Thyroid gland (tissue), 4 donors: ENCODE results near the gene PTGER4. TPM values are rescaled to one million over a fixed set of nuclear protein-coding genes. Genes with fewer than 3 reads are reported as not detected.
A peak's percentile ranks its signal among the peaks of the same experiment; 100 is the strongest.

Experiments
- DNase-seq, 2 donors: peaks; one replicate each; pipeline ENCODE4 v3.0.0-alpha.2; 2019
- H3K27ac ChIP-seq, 3 donors: fragments of 200-600 bp; sonication (generic); 1 replicate in 2 of 3; 2 replicates in 1 of 3; pipeline ENCODE4 v1.5.1; 2016 to 2019; ENCODE audit warnings: mild to moderate bottlenecking in 1 of 3, moderate library complexity in 1 of 3
- H3K27me3 ChIP-seq: fragments of 200-600 bp; sonication (generic); one replicate; pipeline ENCODE4 v1.5.1; 2019
- H3K36me3 ChIP-seq, 2 donors: fragments of 200-600 bp; sonication (generic); one replicate each; pipeline ENCODE4 v1.5.1; 2016 to 2019
- H3K4me1 ChIP-seq, 2 donors: fragments of 200-600 bp; sonication (generic); one replicate each; pipeline ENCODE4 v1.5.1; 2017 to 2019
- H3K4me3 ChIP-seq, 3 donors: fragments of 200-600 bp; sonication (generic); replicated peaks in 1 of 3; 1 replicate in 2 of 3; 2 replicates in 1 of 3; pipeline ENCODE4 v1.5.1; 2016; ENCODE audit warnings: mild to moderate bottlenecking in 1 of 3
- H3K9me3 ChIP-seq: fragments of 200-600 bp; sonication (generic); one replicate; pipeline ENCODE4 v1.5.1; 2017
- POLR2A ChIP-seq, 2 donors: fragments of 450-650 bp; IDR thresholded peaks; one replicate each; pipeline ENCODE4 v1.6.1; 2017; ENCODE audit warnings: antibody characterized with exemption in 2 of 2, mild to moderate bottlenecking in 2 of 2, moderate library complexity in 1 of 2
- WGBS, 2 donors: methylation state at CpG; one replicate each; pipeline ENCODE4 v1.1.5; 2017; 5-methylcytosine and 5-hydroxymethylcytosine counted together
- intact Hi-C: fragments of 100-400 bp; cut with DNase I; formaldehyde crosslinking; loops from one replicate; pipeline ENCODE4 v1.15.1; 2023
- total RNA-seq, 4 donors: library from RNA; depleted of rRNA; stranded (reverse); fragments of >200 nt; gene quantifications; one replicate each; pipeline ENCODE4 v1.2.3, GENCODE V29; 2016
- TF ChIP-seq, protein P1 (sequence below), 6 experiments: fragments of 200-600 bp in 3 of 6; fragments of 450-650 bp in 3 of 6; sonication (generic) in 3 of 6; IDR thresholded peaks; one replicate each; pipeline ENCODE4 v1.5.1; 2016 to 2019; ENCODE audit warnings: antibody characterized with exemption in 6 of 6, mild to moderate bottlenecking in 2 of 6, inconsistent platforms in 1 of 6, moderate library complexity in 1 of 6

The PTGER4 gene
- total RNA-seq, 4 donors from 2014 or later: 10.9 to 14.3 (median 12.0) TPM

DNA sequence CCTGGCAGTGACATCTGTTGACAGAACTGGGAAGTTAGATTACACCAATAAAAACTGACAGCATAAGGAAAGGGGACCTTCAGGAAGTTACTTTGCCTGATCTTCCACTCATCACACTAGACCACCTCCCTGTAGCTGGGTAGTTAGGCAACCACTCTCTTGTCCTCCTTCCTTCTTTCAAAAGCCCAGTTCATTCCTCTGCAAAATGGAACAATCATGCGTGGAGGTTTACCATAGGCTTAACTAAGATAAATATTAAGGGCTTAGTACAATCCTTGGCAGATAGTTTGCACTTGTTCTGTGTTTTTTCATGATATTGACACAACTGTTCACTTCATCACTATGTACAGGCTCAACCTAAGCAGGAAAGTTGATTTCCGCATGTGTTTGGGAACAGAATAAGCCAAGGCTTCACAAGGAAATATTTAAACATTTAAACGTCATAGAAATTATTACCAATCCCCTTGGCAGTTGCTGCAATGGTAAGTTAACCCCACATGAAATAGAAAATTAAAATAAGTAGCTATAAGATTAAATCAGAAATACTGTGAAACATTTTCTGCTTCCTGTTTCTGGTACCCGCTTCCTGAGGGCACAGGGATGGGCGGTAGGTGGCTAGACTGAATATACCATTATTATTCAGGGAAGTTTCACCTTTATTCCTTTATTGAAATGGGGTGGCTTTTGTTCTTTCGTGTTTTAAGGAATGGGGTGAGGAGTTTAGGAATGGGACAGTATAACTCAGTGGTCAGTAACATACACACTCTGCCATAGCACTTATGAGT is 9.9 kb upstream of the PTGER4 start:
- no peaks in the 10 kb centered on the region for H3K4me1 ChIP-seq
- no peaks in the 10 kb centered on the region for H3K36me3 ChIP-seq
- no peak overlapping the region for H3K27ac ChIP-seq
- 83 to 85% methylated on average over 6 of the region's 6 CpGs for WGBS, 2 donors
- H3K4me3 ChIP-seq: no peak overlapping the region
- intact Hi-C loops: no loop called here
- no peaks in the 10 kb centered on the region for H3K27me3 ChIP-seq
- DNase-seq: no peak
- no peaks in the 10 kb centered on the region for H3K9me3 ChIP-seq
- TF ChIP-seq, protein P1, sequence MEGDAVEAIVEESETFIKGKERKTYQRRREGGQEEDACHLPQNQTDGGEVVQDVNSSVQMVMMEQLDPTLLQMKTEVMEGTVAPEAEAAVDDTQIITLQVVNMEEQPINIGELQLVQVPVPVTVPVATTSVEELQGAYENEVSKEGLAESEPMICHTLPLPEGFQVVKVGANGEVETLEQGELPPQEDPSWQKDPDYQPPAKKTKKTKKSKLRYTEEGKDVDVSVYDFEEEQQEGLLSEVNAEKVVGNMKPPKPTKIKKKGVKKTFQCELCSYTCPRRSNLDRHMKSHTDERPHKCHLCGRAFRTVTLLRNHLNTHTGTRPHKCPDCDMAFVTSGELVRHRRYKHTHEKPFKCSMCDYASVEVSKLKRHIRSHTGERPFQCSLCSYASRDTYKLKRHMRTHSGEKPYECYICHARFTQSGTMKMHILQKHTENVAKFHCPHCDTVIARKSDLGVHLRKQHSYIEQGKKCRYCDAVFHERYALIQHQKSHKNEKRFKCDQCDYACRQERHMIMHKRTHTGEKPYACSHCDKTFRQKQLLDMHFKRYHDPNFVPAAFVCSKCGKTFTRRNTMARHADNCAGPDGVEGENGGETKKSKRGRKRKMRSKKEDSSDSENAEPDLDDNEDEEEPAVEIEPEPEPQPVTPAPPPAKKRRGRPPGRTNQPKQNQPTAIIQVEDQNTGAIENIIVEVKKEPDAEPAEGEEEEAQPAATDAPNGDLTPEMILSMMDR (IDR thresholded peaks at IDR 0.05): no peak
- no peak for TF ChIP-seq POLR2A (IDR thresholded peaks at IDR 0.05)

DNA sequence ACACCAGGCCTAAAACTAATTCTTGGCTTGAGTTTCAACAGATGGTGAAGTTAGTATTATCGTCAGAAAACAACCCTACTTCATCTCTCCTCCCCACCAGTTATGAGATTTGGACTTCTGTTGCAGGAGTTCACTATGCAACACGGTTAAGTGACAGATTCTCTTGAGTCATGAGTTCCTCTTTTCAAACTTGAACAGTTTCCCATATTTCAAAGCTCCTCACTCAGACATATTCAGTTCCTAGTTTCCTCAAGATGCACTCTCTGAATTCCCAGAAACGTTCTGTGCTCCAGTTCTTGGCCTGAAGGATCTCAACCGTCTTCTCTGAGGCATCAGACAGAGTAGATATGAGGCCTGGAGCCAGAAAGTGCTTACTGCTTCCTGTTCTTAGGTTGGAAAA is 7.3 kb upstream of the PTGER4 start:
- TF ChIP-seq POLR2A (IDR thresholded peaks at IDR 0.05): no peak
- TF ChIP-seq, protein P1 (IDR thresholded peaks at IDR 0.05): no peak
- no peaks in the 10 kb centered on the region for H3K4me1 ChIP-seq
- WGBS, 2 donors: 58 to 78% methylated on average over 4 of the region's 4 CpGs
- H3K4me3 ChIP-seq: no peak overlapping the region
- H3K9me3 ChIP-seq: no peaks in the 10 kb centered on the region
- H3K27me3 ChIP-seq: no peaks in the 10 kb centered on the region
- DNase-seq: no peak
- intact Hi-C loops: no loop called here
- H3K36me3 ChIP-seq: no peaks in the 10 kb centered on the region
- no peak overlapping the region for H3K27ac ChIP-seq

DNA sequence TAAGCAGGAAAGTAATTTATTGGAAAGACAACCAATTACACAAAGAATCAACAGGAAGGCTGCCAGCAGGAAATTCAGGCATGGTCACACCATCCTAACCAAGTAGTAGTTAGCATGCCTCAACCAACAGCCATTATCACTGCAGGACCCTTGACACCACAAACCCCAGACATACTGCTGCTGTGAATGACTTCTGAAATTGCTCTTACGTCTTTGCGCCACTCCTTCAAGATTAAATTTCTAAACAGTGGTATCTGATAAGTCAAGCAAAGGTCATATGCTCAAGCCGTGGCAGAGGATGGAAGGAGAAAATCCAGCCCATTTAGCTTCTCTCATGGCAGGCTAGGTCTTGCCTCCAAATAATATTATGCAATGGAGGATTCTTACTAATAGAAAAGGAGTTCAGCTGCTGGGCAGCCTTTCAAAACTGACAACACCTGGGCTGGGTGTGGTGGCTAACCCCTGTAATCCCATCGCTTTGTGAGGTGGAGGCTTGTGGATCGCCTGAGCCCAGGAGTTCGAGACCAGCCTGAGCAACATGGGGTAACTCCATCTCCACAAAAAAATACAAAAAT is 5.0 kb upstream of the PTGER4 start:
- Histone ChIP-seq H3K36me3 (no peaks in the 10 kb centered on the region), H3K27me3 (no peaks in the 10 kb centered on the region), H3K4me1 (peaks cover 0 to 5% of the 10 kb centered on the region in 2 donors), H3K4me3 (no peak overlapping the region), H3K9me3 (no peaks in the 10 kb centered on the region), H3K27ac (no peak overlapping the region)
- DNase-seq: no peak
- WGBS, 2 donors: 97 to 99% methylated on average over 6 of the region's 6 CpGs
- intact Hi-C loops: no loop called here
- TF ChIP-seq, protein P1 (IDR thresholded peaks at IDR 0.05): no peak
- no peak for TF ChIP-seq POLR2A (IDR thresholded peaks at IDR 0.05)

DNA sequence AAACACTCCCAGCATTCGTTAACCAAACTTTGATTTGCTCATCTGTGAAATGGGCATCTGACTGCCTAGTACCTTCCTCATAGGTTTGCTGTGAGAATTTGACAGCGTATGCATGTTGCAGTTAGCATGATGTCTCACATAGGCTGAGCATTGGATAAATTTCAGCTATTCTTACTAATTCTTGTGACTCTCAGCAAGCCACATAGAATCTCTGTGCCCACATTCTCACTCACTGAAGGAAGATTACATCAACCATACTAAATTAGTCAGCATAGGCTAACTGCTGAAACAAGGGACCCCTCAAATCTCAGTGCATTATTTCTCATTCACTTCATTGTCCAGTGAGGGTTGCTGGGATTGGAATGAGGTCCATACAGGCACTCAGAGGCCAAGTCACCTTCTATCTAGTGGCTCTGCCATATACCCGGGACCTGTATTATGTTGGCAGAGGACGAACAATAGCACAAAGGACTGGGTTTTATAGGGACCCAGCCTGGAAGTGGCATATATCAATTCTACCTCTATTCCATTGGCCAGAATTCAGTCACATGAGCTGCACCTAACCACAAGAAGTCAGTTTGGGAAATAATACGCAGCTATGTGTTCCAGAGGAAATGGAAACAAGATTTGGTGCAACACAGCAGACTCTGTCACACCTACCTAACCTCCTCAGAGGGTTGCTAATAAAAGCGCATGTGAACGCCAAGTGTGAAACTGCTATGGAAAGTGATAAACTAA is 4.2 kb upstream of the PTGER4 start:
- Histone ChIP-seq H3K36me3 (no peaks in the 10 kb centered on the region), H3K27ac (no peak overlapping the region), H3K9me3 (no peaks in the 10 kb centered on the region), H3K4me3 (no peak overlapping the region), H3K27me3 (no peaks in the 10 kb centered on the region), H3K4me1 (peaks cover 0 to 5% of the 10 kb centered on the region in 2 donors)
- no peak for DNase-seq
- intact Hi-C loops: no loop called here
- 91 to 94% methylated on average over 7 of the region's 7 CpGs for WGBS, 2 donors
- no peak for TF ChIP-seq POLR2A (IDR thresholded peaks at IDR 0.05)

DNA sequence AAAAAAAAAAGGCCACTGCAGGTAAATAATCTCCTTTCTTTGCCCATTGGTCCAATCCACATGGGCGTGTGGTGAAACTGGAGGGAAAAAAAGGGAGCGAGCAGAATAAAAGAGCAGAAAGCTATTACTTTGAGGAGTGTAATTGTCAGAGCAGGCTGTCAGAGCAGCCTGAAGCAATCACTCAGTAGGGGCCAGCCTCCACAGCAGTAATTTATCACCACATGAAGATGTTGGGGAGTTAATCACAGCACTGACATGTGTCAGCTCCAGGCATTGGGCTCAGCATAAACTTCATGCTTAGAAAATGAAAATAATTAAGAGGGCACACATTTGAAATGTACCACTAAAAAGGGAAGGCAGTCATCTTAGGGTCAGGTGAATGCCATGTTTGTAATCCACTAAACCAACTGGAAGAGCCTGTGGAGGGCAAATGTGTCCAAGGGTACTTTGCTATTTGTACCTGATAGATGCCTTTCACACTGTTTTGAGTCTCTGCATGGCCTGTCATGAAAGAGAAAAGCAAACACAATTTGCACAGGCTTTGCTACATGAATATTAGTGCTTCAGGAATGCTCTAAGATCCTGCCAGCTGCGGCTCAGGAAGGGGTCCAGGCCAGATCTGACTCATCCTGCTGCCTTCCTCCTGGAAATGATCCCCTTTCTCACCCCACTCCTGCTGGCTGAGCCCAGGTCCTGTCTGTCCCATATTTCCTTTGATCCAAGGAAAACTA is 2.9 kb upstream of the PTGER4 start:
- no peak for TF ChIP-seq POLR2A (IDR thresholded peaks at IDR 0.05)
- TF ChIP-seq, protein P1 (IDR thresholded peaks at IDR 0.05): no peak
- Histone ChIP-seq H3K9me3 (no peaks in the 10 kb centered on the region), H3K36me3 (no peaks in the 10 kb centered on the region), H3K27ac (peak overlapping the region in 1 of 3 donors; percentile 97), H3K4me3 (no peak overlapping the region), H3K27me3 (no peaks in the 10 kb centered on the region), H3K4me1 (peaks cover 0 to 14% of the 10 kb centered on the region in 2 donors)
- no peak for DNase-seq
- 81 to 88% methylated on average over 3 of the region's 3 CpGs for WGBS, 2 donors
- intact Hi-C loops: no loop called here
